ENCODE measurements around the gene NAT10.

- no peak for TF ChIP-seq POLR2A (IDR thresholded peaks at IDR 0.05; ENCODE audit: low read length)
- no peak for TF ChIP-seq GATA1 (IDR thresholded peaks at IDR 0.05; ENCODE audit: low read depth, low read length)
These were observed 67.6 kb downstream of the NAT10 start for GRCh38 chr11:34173050-34173449.
